Natural killer cell (primary cell): ENCODE data around the gene CEP170B. TPM values are rescaled to one million over a fixed set of nuclear protein-coding genes. Genes with fewer than 3 reads are reported as not detected.

Experiments used
- ATAC-seq, 3 donors: fragments of 150-1000 bp in 2 of 3; fragments of 200-7000 bp in 1 of 3; cut with Tn5 transposase; 1 replicate in 1 of 3; 2 replicates in 2 of 3; pipeline ENCODE4 v1.10.0; 2021; ENCODE audit warnings: mild to moderate bottlenecking in 2 of 3, moderate library complexity in 2 of 3
- DNase-seq, 2 donors: peaks; one replicate each; pipeline versions ENCODE4 v3.0.0 to v3.0.0-alpha.2; 2013 to 2021; ENCODE audit warnings: mixed read lengths in 1 of 2
- H3K27ac ChIP-seq: one replicate; pipeline ENCODE4 v1.5.1; 2013; ENCODE audit warnings: mild to moderate bottlenecking, low read length
- H3K27me3 ChIP-seq: one replicate; pipeline ENCODE4 v1.6.1; 2013; ENCODE audit warnings: low read length; ENCODE audit not compliant: control insufficient read depth, insufficient read depth
- H3K36me3 ChIP-seq: one replicate; pipeline ENCODE4 v1.6.1; 2013; ENCODE audit warnings: low read length; ENCODE audit not compliant: control insufficient read depth, insufficient read depth
- H3K4me1 ChIP-seq: one replicate; pipeline ENCODE4 v1.6.1; 2013; ENCODE audit warnings: low read length; ENCODE audit not compliant: control insufficient read depth, insufficient read depth
- H3K4me3 ChIP-seq: one replicate; pipeline ENCODE4 v1.5.1; 2013; ENCODE audit warnings: low read length
- H3K9me3 ChIP-seq: one replicate; pipeline ENCODE4 v1.6.1; 2013; ENCODE audit warnings: low read length; ENCODE audit not compliant: control insufficient read depth, insufficient read depth
- H3K27ac Mint-ChIP-seq, 2 donors: one replicate each; pipeline ENCODE4 v1.8.0; 2022; ENCODE audit warnings: mild to moderate bottlenecking in 2 of 2, mixed read lengths in 2 of 2, moderate library complexity in 1 of 2
- H3K27me3 Mint-ChIP-seq, 2 donors: one replicate each; pipeline ENCODE4 v1.8.0; 2022; ENCODE audit warnings: low read depth in 2 of 2, mixed read lengths in 2 of 2
- H3K36me3 Mint-ChIP-seq: one replicate; pipeline ENCODE4 v1.8.0; 2022; ENCODE audit warnings: mixed read lengths
- H3K4me1 Mint-ChIP-seq, 2 donors: one replicate each; pipeline ENCODE4 v1.8.0; 2022; ENCODE audit warnings: mixed read lengths in 2 of 2
- H3K4me3 Mint-ChIP-seq: one replicate; pipeline ENCODE4 v1.8.0; 2022; ENCODE audit warnings: mild to moderate bottlenecking, moderate library complexity, mixed read lengths
- H3K9me3 Mint-ChIP-seq, 2 donors: one replicate each; pipeline ENCODE4 v1.8.0; 2022; ENCODE audit warnings: mixed read lengths in 2 of 2
- CTCF ChIP-seq: fragments of 200-600 bp; IDR thresholded peaks from one replicate; pipeline ENCODE4 v1.8.0; 2022; ENCODE audit warnings: antibody characterized with exemption
- WGBS: methylation state at CpG from one replicate; pipeline ENCODE4 v1.1.7; 2013; ENCODE audit warnings: missing lambda C conversion rate; ENCODE audit not compliant: insufficient coverage; 5-methylcytosine and 5-hydroxymethylcytosine counted together
- intact Hi-C: fragments of 100-400 bp; cut with micrococcal nuclease; formaldehyde crosslinking; loops from one replicate; pipeline ENCODE4 v1.14.2; 2022
- total RNA-seq, 4 donors: library from RNA; stranded (reverse); fragments of 120-200 nt in 1 of 4; gene quantifications; one replicate each; pipeline versions ENCODE4 v1.2.3 to v1.2.4, GENCODE V29; 2013 to 2022

Gene CEP170B
- total RNA-seq, 3 donors from 2014 or later (not counting 1 experiment from before 2014, with no cell fraction given) = 0.24 to 0.72 (median 0.30) TPM

GRCh38 chr14:104933746-104934733 is 69.0 kb downstream of the CEP170B start:
- H3K9me3 Mint-ChIP-seq = no peaks in the 10 kb centered on the region
- H3K4me3 ChIP-seq = no peak overlapping the region
- H3K4me3 Mint-ChIP-seq = peak overlapping the region; percentile 77
- H3K27me3 Mint-ChIP-seq = peaks cover 12 to 17% of the 10 kb centered on the region in 2 donors
- ATAC-seq (no peak), DNase-seq (peak in 1 of 2 donors; percentile 19)
- peaks cover 0 to 5% of the 10 kb centered on the region in 2 donors for H3K4me1 Mint-ChIP-seq
- intact Hi-C loops = loop anchor here (2.0 kb wide), 1 partner anchor 111 kb away; no protein-coding TSS in a partner anchor
- peaks cover 5% of the 10 kb centered on the region for H3K27me3 ChIP-seq
- 23% methylated on average over 18 of the region's 42 CpGs for WGBS
- no peaks in the 10 kb centered on the region for H3K36me3 Mint-ChIP-seq
- H3K36me3 ChIP-seq = no peaks in the 10 kb centered on the region
- peak overlapping the region in 1 of 2 donors; percentile 59 for H3K27ac Mint-ChIP-seq
- peaks cover 12% of the 10 kb centered on the region for H3K4me1 ChIP-seq
- no peak for TF ChIP-seq CTCF
- no peak overlapping the region for H3K27ac ChIP-seq
- H3K9me3 ChIP-seq = no peaks in the 10 kb centered on the region

- Histone ChIP-seq H3K9me3 (no peaks in the 10 kb centered on the region), H3K36me3 (no peaks in the 10 kb centered on the region), H3K27me3 (peaks cover 5% of the 10 kb centered on the region), H3K4me1 (peaks cover 12% of the 10 kb centered on the region), H3K4me3 (no peak overlapping the region), H3K27ac (no peak overlapping the region)
- TF ChIP-seq CTCF = no peak
- H3K27me3 Mint-ChIP-seq = peaks cover 12 to 19% of the 10 kb centered on the region in 2 donors
- H3K4me1 Mint-ChIP-seq = peaks cover 0 to 5% of the 10 kb centered on the region in 2 donors
- no peak for DNase-seq
- peak overlapping the region; percentile 60 for H3K4me3 Mint-ChIP-seq
- H3K27ac Mint-ChIP-seq = peak overlapping the region in 1 of 2 donors; percentile 2
- no peaks in the 10 kb centered on the region for H3K36me3 Mint-ChIP-seq
- 87% methylated on average over 3 of the region's 3 CpGs for WGBS
- ATAC-seq = no peak
- H3K9me3 Mint-ChIP-seq = no peaks in the 10 kb centered on the region
- intact Hi-C loops = no loop called here
Measured at GRCh38 chr14:104935026-104935650, 70.1 kb downstream of the CEP170B start.

GRCh38 chr14:104935955-104936354 is 70.9 kb downstream of the CEP170B start:
- H3K27me3 Mint-ChIP-seq = peaks cover 12 to 27% of the 10 kb centered on the region in 2 donors
- no peak for DNase-seq
- H3K9me3 ChIP-seq = no peaks in the 10 kb centered on the region
- TF ChIP-seq CTCF = no peak
- WGBS = 41% methylated on average over 2 of the region's 2 CpGs
- H3K27ac Mint-ChIP-seq = no peak overlapping the region
- H3K36me3 Mint-ChIP-seq = no peaks in the 10 kb centered on the region
- H3K4me1 Mint-ChIP-seq = peaks cover 0 to 5% of the 10 kb centered on the region in 2 donors
- ATAC-seq = no peak
- no peaks in the 10 kb centered on the region for H3K36me3 ChIP-seq
- intact Hi-C loops = no loop called here
- no peaks in the 10 kb centered on the region for H3K9me3 Mint-ChIP-seq
- peaks cover 12% of the 10 kb centered on the region for H3K4me1 ChIP-seq
- H3K27ac ChIP-seq = no peak overlapping the region
- H3K4me3 Mint-ChIP-seq = no peak overlapping the region
- no peak overlapping the region for H3K4me3 ChIP-seq
- H3K27me3 ChIP-seq = peaks cover 5% of the 10 kb centered on the region
